OCI-LY1 (cell line): ENCODE measurements around the gene GPR27.

Source experiments
- EZH2 ChIP-seq: fragments of 200-600 bp; sonication (generic), shearing (Covaris generic); IDR thresholded peaks from 2 replicates; pipeline ENCODE4 v1.8.0; 2017; ENCODE audit warnings: borderline replicate concordance, mixed run types, mild to moderate bottlenecking, antibody characterized with exemption, low read length, moderate library complexity, mixed read lengths
- TF ChIP-seq, protein P1 (sequence below): fragments of 200-600 bp; sonication (generic), shearing (Covaris generic); IDR thresholded peaks from 2 replicates; pipeline ENCODE4 v1.5.1; 2017; ENCODE audit warnings: mild to moderate bottlenecking, antibody characterized with exemption, low read length, moderate library complexity, mixed read lengths

DNA sequence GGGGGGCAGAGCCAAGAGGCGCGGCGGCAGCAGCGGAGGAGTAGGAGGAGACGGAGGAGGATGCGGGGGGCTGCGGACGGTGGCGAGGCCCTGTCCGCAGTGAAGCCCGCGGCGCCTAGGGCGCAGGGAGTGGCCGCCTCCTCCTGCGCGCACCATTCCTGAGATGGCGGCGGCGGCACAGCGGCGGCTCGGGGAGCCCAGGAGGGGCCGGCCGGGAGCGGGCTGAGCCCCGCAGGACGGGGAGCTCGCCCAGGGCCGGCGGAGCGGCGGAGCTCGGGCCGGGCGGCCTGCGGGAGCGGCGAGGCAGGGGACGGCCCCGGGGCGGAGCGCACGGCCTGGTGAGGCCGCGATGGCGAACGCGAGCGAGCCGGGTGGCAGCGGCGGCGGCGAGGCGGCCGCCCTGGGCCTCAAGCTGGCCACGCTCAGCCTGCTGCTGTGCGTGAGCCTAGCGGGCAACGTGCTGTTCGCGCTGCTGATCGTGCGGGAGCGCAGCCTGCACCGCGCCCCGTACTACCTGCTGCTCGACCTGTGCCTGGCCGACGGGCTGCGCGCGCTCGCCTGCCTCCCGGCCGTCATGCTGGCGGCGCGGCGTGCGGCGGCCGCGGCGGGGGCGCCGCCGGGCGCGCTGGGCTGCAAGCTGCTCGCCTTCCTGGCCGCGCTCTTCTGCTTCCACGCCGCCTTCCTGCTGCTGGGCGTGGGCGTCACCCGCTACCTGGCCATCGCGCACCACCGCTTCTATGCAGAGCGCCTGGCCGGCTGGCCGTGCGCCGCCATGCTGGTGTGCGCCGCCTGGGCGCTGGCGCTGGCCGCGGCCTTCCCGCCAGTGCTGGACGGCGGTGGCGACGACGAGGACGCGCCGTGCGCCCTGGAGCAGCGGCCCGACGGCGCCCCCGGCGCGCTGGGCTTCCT is at the start of gene GPR27:
- TF ChIP-seq, protein P1, sequence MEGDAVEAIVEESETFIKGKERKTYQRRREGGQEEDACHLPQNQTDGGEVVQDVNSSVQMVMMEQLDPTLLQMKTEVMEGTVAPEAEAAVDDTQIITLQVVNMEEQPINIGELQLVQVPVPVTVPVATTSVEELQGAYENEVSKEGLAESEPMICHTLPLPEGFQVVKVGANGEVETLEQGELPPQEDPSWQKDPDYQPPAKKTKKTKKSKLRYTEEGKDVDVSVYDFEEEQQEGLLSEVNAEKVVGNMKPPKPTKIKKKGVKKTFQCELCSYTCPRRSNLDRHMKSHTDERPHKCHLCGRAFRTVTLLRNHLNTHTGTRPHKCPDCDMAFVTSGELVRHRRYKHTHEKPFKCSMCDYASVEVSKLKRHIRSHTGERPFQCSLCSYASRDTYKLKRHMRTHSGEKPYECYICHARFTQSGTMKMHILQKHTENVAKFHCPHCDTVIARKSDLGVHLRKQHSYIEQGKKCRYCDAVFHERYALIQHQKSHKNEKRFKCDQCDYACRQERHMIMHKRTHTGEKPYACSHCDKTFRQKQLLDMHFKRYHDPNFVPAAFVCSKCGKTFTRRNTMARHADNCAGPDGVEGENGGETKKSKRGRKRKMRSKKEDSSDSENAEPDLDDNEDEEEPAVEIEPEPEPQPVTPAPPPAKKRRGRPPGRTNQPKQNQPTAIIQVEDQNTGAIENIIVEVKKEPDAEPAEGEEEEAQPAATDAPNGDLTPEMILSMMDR, result no peak
- no peak for TF ChIP-seq EZH2
